ENCODE results near the gene MED13L. TPM values are rescaled to one million over a fixed set of nuclear protein-coding genes. Genes with fewer than 3 reads are reported as not detected.

Gene MED13L
- total and polyA plus RNA-seq, 2 experiments from 2014 or later, result 11.7 to 88.7 TPM

- TF ChIP-seq EZH2 (IDR thresholded peaks at IDR 0.05; ENCODE audit: insufficient read depth, poor library complexity, severe bottlenecking) (no peak), EZH2phosphoT487 (IDR thresholded peaks at IDR 0.05; ENCODE audit: insufficient read depth, low read depth) (no peak)
- Histone ChIP-seq H3K79me2 (ENCODE audit: insufficient read depth) (peaks cover 100% of the 10 kb centered on the region), H3K4me1 (ENCODE audit: insufficient read depth) (peaks cover 80% of the 10 kb centered on the region), H3K36me3 (ENCODE audit: low read depth) (no peaks in the 10 kb centered on the region), H3K9ac (no peak overlapping the region), H4K20me1 (ENCODE audit: insufficient read depth) (peaks cover 42% of the 10 kb centered on the region), H3K9me2 (ENCODE audit: insufficient read depth) (no peaks in the 10 kb centered on the region), H3K27me3 (replicated peaks; ENCODE audit: insufficient read depth) (no peaks in the 10 kb centered on the region), H2AFZ (no peak overlapping the region), H3K27ac (peak overlapping the region; percentile 46), H3K9me3 (ENCODE audit: low read depth) (no peaks in the 10 kb centered on the region), H3K4me3 (no peak overlapping the region), H3K4me2 (ENCODE audit: unreplicated experiment) (peak overlapping the region; percentile 59), H3F3A (ENCODE audit: insufficient read depth) (peaks cover 56% of the 10 kb centered on the region)
- DNase-seq, result no peak
- in situ Hi-C loops (cut with MboI), result no loop called here
- WGBS, 2 experiments (ENCODE audit: low coverage in 1 of 2, low lambda C conversion rate in 2 of 2, missing lambda C conversion rate in 2 of 2), result 92 to 98% methylated on average over 2 of the region's 2 CpGs
Measured at GRCh38 chr12:116125084-116125483, 152.4 kb downstream of the MED13L start.

GRCh38 chr12:116123451-116124258, 153.8 kb downstream of the MED13L start:
- WGBS, 2 experiments (ENCODE audit: low coverage in 1 of 2, low lambda C conversion rate in 2 of 2, missing lambda C conversion rate in 2 of 2), result 6 to 7% methylated on average over 11 of the region's 11 CpGs
- H3K9me3 ChIP-seq (ENCODE audit: low read depth), result no peaks in the 10 kb centered on the region
- peak overlapping the region; percentile 55 for H3K27ac ChIP-seq
- peak overlapping the region; percentile 59 for H3K9ac ChIP-seq
- peak overlapping the region; percentile 54 for H3K4me3 ChIP-seq
- H3K36me3 ChIP-seq (ENCODE audit: low read depth), result no peaks in the 10 kb centered on the region
- H3F3A ChIP-seq (ENCODE audit: insufficient read depth), result peaks cover 52% of the 10 kb centered on the region
- TF ChIP-seq EZH2phosphoT487 (IDR thresholded peaks at IDR 0.05; ENCODE audit: insufficient read depth, low read depth) (no peak), EZH2 (IDR thresholded peaks at IDR 0.05; ENCODE audit: insufficient read depth, poor library complexity, severe bottlenecking) (no peak)
- peaks cover 34% of the 10 kb centered on the region for H4K20me1 ChIP-seq (ENCODE audit: insufficient read depth)
- no peak overlapping the region for H2AFZ ChIP-seq
- H3K27me3 ChIP-seq (replicated peaks; ENCODE audit: insufficient read depth), result no peaks in the 10 kb centered on the region
- in situ Hi-C loops (cut with MboI), result no loop called here
- H3K4me2 ChIP-seq (ENCODE audit: unreplicated experiment), result peak overlapping the region; percentile 82
- no peaks in the 10 kb centered on the region for H3K9me2 ChIP-seq (ENCODE audit: insufficient read depth)
- peaks cover 75% of the 10 kb centered on the region for H3K4me1 ChIP-seq (ENCODE audit: insufficient read depth)
- H3K79me2 ChIP-seq (ENCODE audit: insufficient read depth), result peaks cover 100% of the 10 kb centered on the region
- DNase-seq, result peak; percentile 64

- H3K9ac ChIP-seq, result peak overlapping the region; percentile 59; the same call in 1 of the 2 replicates
- WGBS, 2 experiments (ENCODE audit: low coverage in 1 of 2, low lambda C conversion rate in 2 of 2, missing lambda C conversion rate in 2 of 2), result 12 to 17% methylated on average over 3 of the region's 3 CpGs
- peak overlapping the region; percentile 54 for H3K4me3 ChIP-seq
- peaks cover 52% of the 10 kb centered on the region for H3F3A ChIP-seq (ENCODE audit: insufficient read depth)
- H3K27ac ChIP-seq, result peak overlapping the region; percentile 55
- H3K9me3 ChIP-seq (ENCODE audit: low read depth), result no peaks in the 10 kb centered on the region
- peaks cover 75% of the 10 kb centered on the region for H3K4me1 ChIP-seq (ENCODE audit: insufficient read depth)
- H3K27me3 ChIP-seq (replicated peaks; ENCODE audit: insufficient read depth), result no peaks in the 10 kb centered on the region
- peak overlapping the region; percentile 82 for H3K4me2 ChIP-seq (ENCODE audit: unreplicated experiment)
- H3K9me2 ChIP-seq (ENCODE audit: insufficient read depth), result no peaks in the 10 kb centered on the region
- peaks cover 27% of the 10 kb centered on the region for H4K20me1 ChIP-seq (ENCODE audit: insufficient read depth)
- H3K79me2 ChIP-seq (ENCODE audit: insufficient read depth), result peaks cover 100% of the 10 kb centered on the region
- no peak overlapping the region for H2AFZ ChIP-seq
- no peak for TF ChIP-seq EZH2phosphoT487 (IDR thresholded peaks at IDR 0.05; ENCODE audit: insufficient read depth, low read depth)
- no peak for TF ChIP-seq EZH2 (IDR thresholded peaks at IDR 0.05; ENCODE audit: insufficient read depth, poor library complexity, severe bottlenecking)
- in situ Hi-C loops (cut with MboI), result no loop called here
- H3K36me3 ChIP-seq (ENCODE audit: low read depth), result no peaks in the 10 kb centered on the region
- no peak for DNase-seq
Measured at GRCh38 chr12:116122628-116123027, 154.9 kb downstream of the MED13L start.

GRCh38 chr12:116121453-116121871, 156.0 kb downstream of the MED13L start:
- peak overlapping the region; percentile 40 for H3K4me2 ChIP-seq (ENCODE audit: unreplicated experiment)
- no peaks in the 10 kb centered on the region for H3K36me3 ChIP-seq (ENCODE audit: low read depth)
- H4K20me1 ChIP-seq (ENCODE audit: insufficient read depth), result peaks cover 29% of the 10 kb centered on the region
- H2AFZ ChIP-seq, result no peak overlapping the region
- H3K9me2 ChIP-seq (ENCODE audit: insufficient read depth), result no peaks in the 10 kb centered on the region
- H3K9me3 ChIP-seq (ENCODE audit: low read depth), result no peaks in the 10 kb centered on the region
- H3K27me3 ChIP-seq (replicated peaks; ENCODE audit: insufficient read depth), result no peaks in the 10 kb centered on the region
- H3K4me3 ChIP-seq, result peak overlapping the region; percentile 28
- H3K27ac ChIP-seq, result no peak overlapping the region
- peaks cover 50% of the 10 kb centered on the region for H3F3A ChIP-seq (ENCODE audit: insufficient read depth)
- peaks cover 67% of the 10 kb centered on the region for H3K4me1 ChIP-seq (ENCODE audit: insufficient read depth)
- DNase-seq, result peak; percentile 65
- no peak overlapping the region for H3K9ac ChIP-seq
- TF ChIP-seq EZH2phosphoT487 (IDR thresholded peaks at IDR 0.05; ENCODE audit: insufficient read depth, low read depth) (no peak), EZH2 (IDR thresholded peaks at IDR 0.05; ENCODE audit: insufficient read depth, poor library complexity, severe bottlenecking) (no peak)
- H3K79me2 ChIP-seq (ENCODE audit: insufficient read depth), result peaks cover 100% of the 10 kb centered on the region
- WGBS, 2 experiments (ENCODE audit: low coverage in 1 of 2, low lambda C conversion rate in 2 of 2, missing lambda C conversion rate in 2 of 2), result 48 to 52% methylated on average over 2 of the region's 2 CpGs
- in situ Hi-C loops (cut with MboI), result no loop called here
